KOPT-K1 (cell line): ENCODE data around the gene ZBTB14.

ENCODE experiments used
- H3K27ac ChIP-seq: fragments of 200-600 bp; sonication (generic); 2 replicates; pipeline ENCODE4 v1.5.1; 2016; ENCODE audit warnings: antibody characterized with exemption, mild to moderate bottlenecking, low read depth, low read length; ENCODE audit not compliant: poor library complexity, severe bottlenecking
- H3K36me3 ChIP-seq: fragments of 200-600 bp; sonication (generic); 2 replicates; pipeline ENCODE4 v1.5.1; 2017; ENCODE audit warnings: antibody characterized with exemption, mild to moderate bottlenecking, low read length, moderate library complexity; ENCODE audit not compliant: insufficient read depth
- H3K9me3 ChIP-seq: fragments of 200-600 bp; sonication (generic); 2 replicates; pipeline ENCODE4 v1.5.1; 2017; ENCODE audit warnings: antibody characterized with exemption, low read length, mild to moderate bottlenecking; ENCODE audit not compliant: insufficient read depth, poor library complexity, severe bottlenecking

ZBTB14 gene

GRCh38 chr18:5295231-5295920 is at the start of gene ZBTB14:
ZBTB14 (minus strand) TSS chr18:5295726; CDS start chr18:5293246, 2,480 bp downstream.
- Histone ChIP-seq H3K36me3 (peaks cover 24% of the 10 kb centered on the region), H3K9me3 (no peaks in the 10 kb centered on the region), H3K27ac (peak within 1 kb of the TSS; percentile 87)

GRCh38 chr18:5339202-5339834 is 43.8 kb upstream of the ZBTB14 start:
- Histone ChIP-seq H3K27ac (no peak overlapping the region), H3K36me3 (no peaks in the 10 kb centered on the region), H3K9me3 (no peaks in the 10 kb centered on the region)

- no peaks in the 10 kb centered on the region for H3K36me3 ChIP-seq
- H3K27ac ChIP-seq: no peak overlapping the region
- H3K9me3 ChIP-seq: no peaks in the 10 kb centered on the region
Observed at GRCh38 chr18:5334456-5335075, 39.0 kb upstream of the ZBTB14 start.

- Histone ChIP-seq H3K27ac (no peak overlapping the region), H3K9me3 (no peaks in the 10 kb centered on the region), H3K36me3 (no peaks in the 10 kb centered on the region)
Observed at GRCh38 chr18:5318061-5318700, 22.7 kb upstream of the ZBTB14 start.

- Histone ChIP-seq H3K9me3 (no peaks in the 10 kb centered on the region), H3K27ac (no peak overlapping the region), H3K36me3 (no peaks in the 10 kb centered on the region)
Observed at GRCh38 chr18:5317186-5317585, 21.7 kb upstream of the ZBTB14 start.

GRCh38 chr18:5315838-5316237 is 20.3 kb upstream of the ZBTB14 start:
- Histone ChIP-seq H3K27ac (no peak overlapping the region), H3K9me3 (no peaks in the 10 kb centered on the region), H3K36me3 (no peaks in the 10 kb centered on the region)

- Histone ChIP-seq H3K36me3 (no peaks in the 10 kb centered on the region), H3K27ac (no peak overlapping the region), H3K9me3 (no peaks in the 10 kb centered on the region)
Observed at GRCh38 chr18:5311301-5311989, 15.9 kb upstream of the ZBTB14 start.

- no peaks in the 10 kb centered on the region for H3K9me3 ChIP-seq
- peak overlapping the region; percentile 56 for H3K27ac ChIP-seq
- H3K36me3 ChIP-seq: no peaks in the 10 kb centered on the region
Observed at GRCh38 chr18:5309888-5310470, 14.5 kb upstream of the ZBTB14 start.

GRCh38 chr18:5305835-5306234 is 10.3 kb upstream of the ZBTB14 start:
- H3K9me3 ChIP-seq: no peaks in the 10 kb centered on the region
- H3K36me3 ChIP-seq: no peaks in the 10 kb centered on the region
- no peak overlapping the region for H3K27ac ChIP-seq

GRCh38 chr18:5304232-5304631 is 8.7 kb upstream of the ZBTB14 start:
- H3K27ac ChIP-seq: no peak overlapping the region
- H3K36me3 ChIP-seq: no peaks in the 10 kb centered on the region
- H3K9me3 ChIP-seq: no peaks in the 10 kb centered on the region

- no peaks in the 10 kb centered on the region for H3K36me3 ChIP-seq
- H3K9me3 ChIP-seq: no peaks in the 10 kb centered on the region
- no peak overlapping the region for H3K27ac ChIP-seq
Observed at GRCh38 chr18:5303636-5304035, 8.1 kb upstream of the ZBTB14 start.

GRCh38 chr18:5302606-5303005 is 7.1 kb upstream of the ZBTB14 start:
- no peaks in the 10 kb centered on the region for H3K36me3 ChIP-seq
- no peaks in the 10 kb centered on the region for H3K9me3 ChIP-seq
- H3K27ac ChIP-seq: no peak overlapping the region

- H3K9me3 ChIP-seq: no peaks in the 10 kb centered on the region
- H3K36me3 ChIP-seq: no peaks in the 10 kb centered on the region
- no peak overlapping the region for H3K27ac ChIP-seq
Observed at GRCh38 chr18:5300476-5301010, 5.0 kb upstream of the ZBTB14 start.

- Histone ChIP-seq H3K36me3 (no peaks in the 10 kb centered on the region), H3K27ac (no peak overlapping the region), H3K9me3 (no peaks in the 10 kb centered on the region)
Observed at GRCh38 chr18:5298156-5298852, 2.8 kb upstream of the ZBTB14 start.
